Sigmoid colon (tissue), 4 donors: Measurements from ENCODE around the gene GATA2.

Source experiments
- EP300 ChIP-seq, 4 donors: sonication (generic); formaldehyde crosslinking; IDR thresholded peaks; one replicate each; pipeline ENCODE4 v1.6.1; 2017; ENCODE audit warnings: antibody characterized with exemption in 4 of 4
- POLR2A ChIP-seq, 2 donors: fragments of 450-650 bp; IDR thresholded peaks; one replicate each; pipeline ENCODE4 v1.6.1; 2016; ENCODE audit warnings: antibody characterized with exemption in 2 of 2, mild to moderate bottlenecking in 2 of 2, moderate library complexity in 2 of 2
- POLR2AphosphoS5 ChIP-seq, 4 donors: sonication (generic); formaldehyde crosslinking; IDR thresholded peaks; one replicate each; pipeline ENCODE4 v1.6.1; 2017; ENCODE audit warnings: antibody characterized with exemption in 4 of 4
- TF ChIP-seq, protein P1 (sequence below), 4 experiments: fragments of 450-650 bp in 3 of 4; fragments of 200-600 bp in 1 of 4; IDR thresholded peaks; one replicate each; pipeline ENCODE4 v1.5.1; 2016 to 2019; ENCODE audit warnings: antibody characterized with exemption in 4 of 4, mild to moderate bottlenecking in 3 of 4, moderate library complexity in 2 of 4

DNA sequence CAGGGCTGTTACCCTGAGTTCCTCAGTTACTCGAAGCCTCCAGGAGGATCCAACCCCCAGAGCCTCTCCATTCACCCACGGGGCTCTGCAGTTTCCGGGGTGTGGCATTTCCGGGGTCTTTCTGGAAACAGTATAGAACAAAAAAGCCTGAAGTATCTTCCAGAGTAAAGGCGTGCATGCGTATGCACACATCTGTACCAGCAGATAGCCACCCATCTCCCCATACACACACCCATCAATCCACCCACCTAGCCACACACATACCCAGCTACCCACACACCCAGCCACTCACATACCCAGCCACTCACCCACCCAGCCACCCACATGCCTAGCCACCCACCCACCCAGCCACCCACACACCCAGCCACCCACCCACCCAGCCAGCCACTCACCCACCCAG, 23.4 kb downstream of the GATA2 start:
- TF ChIP-seq, protein P1, sequence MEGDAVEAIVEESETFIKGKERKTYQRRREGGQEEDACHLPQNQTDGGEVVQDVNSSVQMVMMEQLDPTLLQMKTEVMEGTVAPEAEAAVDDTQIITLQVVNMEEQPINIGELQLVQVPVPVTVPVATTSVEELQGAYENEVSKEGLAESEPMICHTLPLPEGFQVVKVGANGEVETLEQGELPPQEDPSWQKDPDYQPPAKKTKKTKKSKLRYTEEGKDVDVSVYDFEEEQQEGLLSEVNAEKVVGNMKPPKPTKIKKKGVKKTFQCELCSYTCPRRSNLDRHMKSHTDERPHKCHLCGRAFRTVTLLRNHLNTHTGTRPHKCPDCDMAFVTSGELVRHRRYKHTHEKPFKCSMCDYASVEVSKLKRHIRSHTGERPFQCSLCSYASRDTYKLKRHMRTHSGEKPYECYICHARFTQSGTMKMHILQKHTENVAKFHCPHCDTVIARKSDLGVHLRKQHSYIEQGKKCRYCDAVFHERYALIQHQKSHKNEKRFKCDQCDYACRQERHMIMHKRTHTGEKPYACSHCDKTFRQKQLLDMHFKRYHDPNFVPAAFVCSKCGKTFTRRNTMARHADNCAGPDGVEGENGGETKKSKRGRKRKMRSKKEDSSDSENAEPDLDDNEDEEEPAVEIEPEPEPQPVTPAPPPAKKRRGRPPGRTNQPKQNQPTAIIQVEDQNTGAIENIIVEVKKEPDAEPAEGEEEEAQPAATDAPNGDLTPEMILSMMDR (IDR thresholded peaks at IDR 0.05), result no peak
- TF ChIP-seq POLR2A (IDR thresholded peaks at IDR 0.05) (no peak), POLR2AphosphoS5 (IDR thresholded peaks at IDR 0.05) (no peak), EP300 (IDR thresholded peaks at IDR 0.05) (no peak)
